GM23338 (cell line): Measurements from ENCODE around the gene TMEM182.

ENCODE experiments used
- TF ChIP-seq, protein P1 (sequence below), 2 experiments: fragments of 200-600 bp in 1 of 2; sonication (generic) in 1 of 2; conservative IDR thresholded peaks; 2 replicates each; pipeline versions ENCODE4 v1.5.1 to v1.6.1; 2016 to 2017; ENCODE audit warnings: antibody characterized with exemption in 2 of 2, low read depth in 2 of 2, mild to moderate bottlenecking in 2 of 2, moderate library complexity in 1 of 2
- TF ChIP-seq, protein P2 (sequence below): IDR thresholded peaks from one replicate; pipeline ENCODE4 v1.6.1; 2018; ENCODE audit warnings: antibody characterized with exemption; ENCODE audit not compliant: unreplicated experiment

DNA sequence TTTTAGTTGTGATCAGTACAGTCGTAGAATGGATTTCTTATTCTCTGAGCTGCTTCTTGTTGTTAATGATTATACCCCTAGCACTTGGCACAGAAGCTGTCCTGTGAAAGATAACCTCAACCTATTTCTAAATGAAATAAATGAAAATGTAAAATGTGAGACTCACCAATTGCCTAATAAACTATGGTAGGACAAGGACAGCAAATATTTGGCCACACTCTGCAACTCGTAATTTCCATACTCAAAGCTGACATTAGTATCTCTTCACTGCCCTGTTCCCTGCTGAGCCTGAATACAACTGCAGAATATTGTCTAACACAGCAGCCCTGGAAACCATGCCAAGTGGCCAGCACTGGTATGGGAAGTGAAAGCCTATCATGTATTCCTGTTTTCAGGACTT lies 34.5 kb downstream of the TMEM182 start:
- TF ChIP-seq, protein P1, sequence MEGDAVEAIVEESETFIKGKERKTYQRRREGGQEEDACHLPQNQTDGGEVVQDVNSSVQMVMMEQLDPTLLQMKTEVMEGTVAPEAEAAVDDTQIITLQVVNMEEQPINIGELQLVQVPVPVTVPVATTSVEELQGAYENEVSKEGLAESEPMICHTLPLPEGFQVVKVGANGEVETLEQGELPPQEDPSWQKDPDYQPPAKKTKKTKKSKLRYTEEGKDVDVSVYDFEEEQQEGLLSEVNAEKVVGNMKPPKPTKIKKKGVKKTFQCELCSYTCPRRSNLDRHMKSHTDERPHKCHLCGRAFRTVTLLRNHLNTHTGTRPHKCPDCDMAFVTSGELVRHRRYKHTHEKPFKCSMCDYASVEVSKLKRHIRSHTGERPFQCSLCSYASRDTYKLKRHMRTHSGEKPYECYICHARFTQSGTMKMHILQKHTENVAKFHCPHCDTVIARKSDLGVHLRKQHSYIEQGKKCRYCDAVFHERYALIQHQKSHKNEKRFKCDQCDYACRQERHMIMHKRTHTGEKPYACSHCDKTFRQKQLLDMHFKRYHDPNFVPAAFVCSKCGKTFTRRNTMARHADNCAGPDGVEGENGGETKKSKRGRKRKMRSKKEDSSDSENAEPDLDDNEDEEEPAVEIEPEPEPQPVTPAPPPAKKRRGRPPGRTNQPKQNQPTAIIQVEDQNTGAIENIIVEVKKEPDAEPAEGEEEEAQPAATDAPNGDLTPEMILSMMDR (conservative IDR thresholded peaks at IDR 0.05; ENCODE audit: low read depth in 2 of 2), result no peak
- TF ChIP-seq, protein P2, sequence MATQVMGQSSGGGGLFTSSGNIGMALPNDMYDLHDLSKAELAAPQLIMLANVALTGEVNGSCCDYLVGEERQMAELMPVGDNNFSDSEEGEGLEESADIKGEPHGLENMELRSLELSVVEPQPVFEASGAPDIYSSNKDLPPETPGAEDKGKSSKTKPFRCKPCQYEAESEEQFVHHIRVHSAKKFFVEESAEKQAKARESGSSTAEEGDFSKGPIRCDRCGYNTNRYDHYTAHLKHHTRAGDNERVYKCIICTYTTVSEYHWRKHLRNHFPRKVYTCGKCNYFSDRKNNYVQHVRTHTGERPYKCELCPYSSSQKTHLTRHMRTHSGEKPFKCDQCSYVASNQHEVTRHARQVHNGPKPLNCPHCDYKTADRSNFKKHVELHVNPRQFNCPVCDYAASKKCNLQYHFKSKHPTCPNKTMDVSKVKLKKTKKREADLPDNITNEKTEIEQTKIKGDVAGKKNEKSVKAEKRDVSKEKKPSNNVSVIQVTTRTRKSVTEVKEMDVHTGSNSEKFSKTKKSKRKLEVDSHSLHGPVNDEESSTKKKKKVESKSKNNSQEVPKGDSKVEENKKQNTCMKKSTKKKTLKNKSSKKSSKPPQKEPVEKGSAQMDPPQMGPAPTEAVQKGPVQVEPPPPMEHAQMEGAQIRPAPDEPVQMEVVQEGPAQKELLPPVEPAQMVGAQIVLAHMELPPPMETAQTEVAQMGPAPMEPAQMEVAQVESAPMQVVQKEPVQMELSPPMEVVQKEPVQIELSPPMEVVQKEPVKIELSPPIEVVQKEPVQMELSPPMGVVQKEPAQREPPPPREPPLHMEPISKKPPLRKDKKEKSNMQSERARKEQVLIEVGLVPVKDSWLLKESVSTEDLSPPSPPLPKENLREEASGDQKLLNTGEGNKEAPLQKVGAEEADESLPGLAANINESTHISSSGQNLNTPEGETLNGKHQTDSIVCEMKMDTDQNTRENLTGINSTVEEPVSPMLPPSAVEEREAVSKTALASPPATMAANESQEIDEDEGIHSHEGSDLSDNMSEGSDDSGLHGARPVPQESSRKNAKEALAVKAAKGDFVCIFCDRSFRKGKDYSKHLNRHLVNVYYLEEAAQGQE, result no peak
